Measurements from ENCODE around the gene FADS6. TPM values are rescaled to one million over a fixed set of nuclear protein-coding genes. Genes with fewer than 3 reads are reported as not detected.
A peak's percentile ranks its signal among the peaks of the same experiment; 100 is the strongest.

The FADS6 gene, protein sequence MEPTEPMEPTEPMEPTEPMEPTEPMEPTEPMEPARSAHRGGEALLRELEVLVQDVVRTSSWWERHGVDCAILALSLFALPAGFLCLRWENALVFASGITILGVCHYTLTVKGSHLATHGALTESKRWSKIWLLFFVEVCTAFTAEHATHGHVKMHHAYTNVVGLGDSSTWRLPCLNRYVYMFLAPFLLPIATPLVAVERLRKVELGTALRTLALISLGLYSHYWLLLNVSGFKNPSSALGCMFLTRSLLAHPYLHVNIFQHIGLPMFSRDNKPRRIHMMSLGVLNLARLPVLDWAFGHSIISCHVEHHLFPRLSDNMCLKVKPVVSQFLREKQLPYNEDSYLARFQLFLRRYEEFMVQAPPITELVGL
- total RNA-seq (not detected), polyA plus RNA-seq (not detected)
- long read RNA-seq, donor 1: 0 reads
- long read RNA-seq, donor 2: 0 reads
- long read RNA-seq, donor 3: 0 reads

DNA sequence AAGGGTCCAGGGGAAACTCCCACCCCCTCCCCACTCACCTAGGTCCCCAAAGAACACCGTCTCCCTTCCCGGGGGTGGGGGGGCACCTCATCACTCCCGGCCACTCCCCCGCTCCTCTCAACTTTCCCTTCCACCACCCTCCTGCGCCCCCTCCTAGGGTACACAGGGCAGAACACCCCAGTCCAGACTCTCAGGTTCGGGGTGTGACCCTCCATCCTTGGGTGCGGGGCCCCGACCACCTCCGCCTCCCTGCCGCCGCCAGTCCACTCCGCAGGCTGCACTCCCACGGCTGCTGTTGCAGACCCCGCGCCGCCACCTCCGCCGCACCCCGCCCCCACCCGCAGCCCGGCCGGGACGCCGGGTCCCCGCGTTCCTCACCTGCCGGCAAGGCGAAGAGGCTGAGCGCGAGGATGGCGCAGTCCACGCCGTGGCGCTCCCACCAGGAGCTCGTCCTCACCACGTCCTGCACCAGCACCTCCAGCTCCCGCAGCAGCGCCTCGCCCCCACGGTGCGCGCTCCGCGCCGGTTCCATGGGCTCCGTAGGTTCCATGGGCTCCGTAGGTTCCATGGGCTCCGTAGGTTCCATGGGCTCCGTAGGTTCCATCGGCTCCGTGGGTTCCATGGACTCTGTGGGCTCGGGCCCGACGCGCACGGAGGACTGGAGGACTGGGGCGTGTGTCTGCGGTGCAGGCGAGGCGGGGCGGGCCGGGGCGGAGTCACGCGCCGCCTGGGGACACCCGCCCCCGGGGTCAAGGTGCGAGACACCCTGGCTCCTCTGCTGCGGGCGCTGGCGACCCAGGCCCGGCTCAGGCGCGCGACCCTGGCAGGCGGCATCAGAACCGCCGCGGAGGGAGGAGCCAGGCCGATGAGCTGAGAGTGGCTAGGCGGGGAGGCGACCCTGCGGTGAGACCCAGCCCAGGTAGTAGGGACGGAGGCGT, at the start of gene FADS6:
Gene FADS6, minus strand, starts transcription at position 660 of the 938 bp plus-strand sequence. Its CDS starts 38 bp downstream, at position 622.
- H3K9me3 ChIP-seq: no peaks in the 10 kb centered on the region
- WGBS, 2 donors: 4 to 5% methylated on average over 79 to 86 of the region's 86 CpGs
- no peak for DNase-seq
- intact Hi-C loops (cut with DNase I): no loop called here
- TF ChIP-seq, protein P1, sequence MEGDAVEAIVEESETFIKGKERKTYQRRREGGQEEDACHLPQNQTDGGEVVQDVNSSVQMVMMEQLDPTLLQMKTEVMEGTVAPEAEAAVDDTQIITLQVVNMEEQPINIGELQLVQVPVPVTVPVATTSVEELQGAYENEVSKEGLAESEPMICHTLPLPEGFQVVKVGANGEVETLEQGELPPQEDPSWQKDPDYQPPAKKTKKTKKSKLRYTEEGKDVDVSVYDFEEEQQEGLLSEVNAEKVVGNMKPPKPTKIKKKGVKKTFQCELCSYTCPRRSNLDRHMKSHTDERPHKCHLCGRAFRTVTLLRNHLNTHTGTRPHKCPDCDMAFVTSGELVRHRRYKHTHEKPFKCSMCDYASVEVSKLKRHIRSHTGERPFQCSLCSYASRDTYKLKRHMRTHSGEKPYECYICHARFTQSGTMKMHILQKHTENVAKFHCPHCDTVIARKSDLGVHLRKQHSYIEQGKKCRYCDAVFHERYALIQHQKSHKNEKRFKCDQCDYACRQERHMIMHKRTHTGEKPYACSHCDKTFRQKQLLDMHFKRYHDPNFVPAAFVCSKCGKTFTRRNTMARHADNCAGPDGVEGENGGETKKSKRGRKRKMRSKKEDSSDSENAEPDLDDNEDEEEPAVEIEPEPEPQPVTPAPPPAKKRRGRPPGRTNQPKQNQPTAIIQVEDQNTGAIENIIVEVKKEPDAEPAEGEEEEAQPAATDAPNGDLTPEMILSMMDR (IDR thresholded peaks at IDR 0.05): no peak
- H3K4me3 ChIP-seq: peak within 1 kb of the TSS; percentile 6 to 43 (median 32)
- H3K27ac ChIP-seq: no peak within 1 kb of the TSS
- peaks cover 3 to 11% (median 6%) of the 10 kb centered on the region in 9 donors for H3K4me1 ChIP-seq
- ATAC-seq: peak in 4 of 8 donors; percentile 14 to 63 (median 36)
- H3K27me3 ChIP-seq: peaks cover 6 to 78% (median 69%) of the 10 kb centered on the region in 7 donors
- H3K36me3 ChIP-seq: no peaks in the 10 kb centered on the region

- no peaks in the 10 kb centered on the region for H3K9me3 ChIP-seq
- ATAC-seq (no peak), DNase-seq (no peak)
- H3K36me3 ChIP-seq: no peaks in the 10 kb centered on the region
- TF ChIP-seq, protein P1 (IDR thresholded peaks at IDR 0.05): no peak
- H3K27me3 ChIP-seq: peaks cover 9 to 85% (median 50%) of the 10 kb centered on the region in 7 donors
- no peak overlapping the region for H3K4me3 ChIP-seq
- no peak overlapping the region for H3K27ac ChIP-seq
- H3K4me1 ChIP-seq: peaks cover 0 to 3% (median under 1%) of the 10 kb centered on the region in 9 donors
- 76 to 77% methylated on average over 21 of the region's 21 CpGs for WGBS, 2 donors
- intact Hi-C loops (cut with DNase I): no loop called here
Observed at GRCh38 chr17:74941128-74941725, 47.8 kb upstream of the FADS6 start.

DNA sequence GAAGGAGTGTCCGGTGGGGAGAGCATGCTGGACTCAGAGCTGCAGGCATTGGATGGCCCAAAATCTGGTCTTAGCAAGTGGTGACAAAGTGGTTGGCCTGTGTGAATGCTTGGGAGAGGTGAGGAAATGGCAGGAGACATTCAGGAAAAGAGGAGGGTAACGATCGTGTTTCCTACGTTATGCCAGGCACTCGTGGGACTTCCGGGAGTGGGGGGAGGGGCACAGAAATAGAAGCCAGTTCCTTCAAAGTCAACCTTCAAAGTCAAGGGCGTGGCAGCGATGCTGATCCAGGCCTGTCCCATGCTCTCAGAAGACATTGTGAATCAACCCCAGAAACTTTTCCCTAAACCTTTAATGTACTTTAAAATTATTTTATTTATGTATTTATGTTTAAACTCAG, 46.1 kb upstream of the FADS6 start:
- H3K9me3 ChIP-seq: no peaks in the 10 kb centered on the region
- DNase-seq: no peak
- H3K36me3 ChIP-seq: no peaks in the 10 kb centered on the region
- no peak overlapping the region for H3K27ac ChIP-seq
- peaks cover 0 to 11% (median 9%) of the 10 kb centered on the region in 9 donors for H3K4me1 ChIP-seq
- peaks cover 9 to 85% (median 67%) of the 10 kb centered on the region in 7 donors for H3K27me3 ChIP-seq
- H3K4me3 ChIP-seq: no peak overlapping the region
- intact Hi-C loops (cut with DNase I): no loop called here
- 44 to 47% methylated on average over 8 of the region's 8 CpGs for WGBS, 2 donors
- no peak for ATAC-seq
- TF ChIP-seq, protein P1 (IDR thresholded peaks at IDR 0.05): no peak

Data from heart right ventricle (tissue), 16 donors.